OCI-LY1 (cell line): ENCODE measurements around the gene CCT2.

Source experiments
- EZH2 ChIP-seq: fragments of 200-600 bp; sonication (generic), shearing (Covaris generic); IDR thresholded peaks from 2 replicates; pipeline ENCODE4 v1.8.0; 2017; ENCODE audit warnings: borderline replicate concordance, mixed run types, mild to moderate bottlenecking, antibody characterized with exemption, low read length, moderate library complexity, mixed read lengths
- TF ChIP-seq, protein P1 (sequence below): fragments of 200-600 bp; sonication (generic), shearing (Covaris generic); IDR thresholded peaks from 2 replicates; pipeline ENCODE4 v1.5.1; 2017; ENCODE audit warnings: mild to moderate bottlenecking, antibody characterized with exemption, low read length, moderate library complexity, mixed read lengths

GRCh38 chr12:69595689-69596088, 10.4 kb downstream of the CCT2 start:
- TF ChIP-seq, protein P1, sequence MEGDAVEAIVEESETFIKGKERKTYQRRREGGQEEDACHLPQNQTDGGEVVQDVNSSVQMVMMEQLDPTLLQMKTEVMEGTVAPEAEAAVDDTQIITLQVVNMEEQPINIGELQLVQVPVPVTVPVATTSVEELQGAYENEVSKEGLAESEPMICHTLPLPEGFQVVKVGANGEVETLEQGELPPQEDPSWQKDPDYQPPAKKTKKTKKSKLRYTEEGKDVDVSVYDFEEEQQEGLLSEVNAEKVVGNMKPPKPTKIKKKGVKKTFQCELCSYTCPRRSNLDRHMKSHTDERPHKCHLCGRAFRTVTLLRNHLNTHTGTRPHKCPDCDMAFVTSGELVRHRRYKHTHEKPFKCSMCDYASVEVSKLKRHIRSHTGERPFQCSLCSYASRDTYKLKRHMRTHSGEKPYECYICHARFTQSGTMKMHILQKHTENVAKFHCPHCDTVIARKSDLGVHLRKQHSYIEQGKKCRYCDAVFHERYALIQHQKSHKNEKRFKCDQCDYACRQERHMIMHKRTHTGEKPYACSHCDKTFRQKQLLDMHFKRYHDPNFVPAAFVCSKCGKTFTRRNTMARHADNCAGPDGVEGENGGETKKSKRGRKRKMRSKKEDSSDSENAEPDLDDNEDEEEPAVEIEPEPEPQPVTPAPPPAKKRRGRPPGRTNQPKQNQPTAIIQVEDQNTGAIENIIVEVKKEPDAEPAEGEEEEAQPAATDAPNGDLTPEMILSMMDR = no peak
- TF ChIP-seq EZH2 = no peak
